ENCODE data around the gene BSPH1.

BSPH1 gene, protein sequence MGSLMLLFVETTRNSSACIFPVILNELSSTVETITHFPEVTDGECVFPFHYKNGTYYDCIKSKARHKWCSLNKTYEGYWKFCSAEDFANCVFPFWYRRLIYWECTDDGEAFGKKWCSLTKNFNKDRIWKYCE

DNA sequence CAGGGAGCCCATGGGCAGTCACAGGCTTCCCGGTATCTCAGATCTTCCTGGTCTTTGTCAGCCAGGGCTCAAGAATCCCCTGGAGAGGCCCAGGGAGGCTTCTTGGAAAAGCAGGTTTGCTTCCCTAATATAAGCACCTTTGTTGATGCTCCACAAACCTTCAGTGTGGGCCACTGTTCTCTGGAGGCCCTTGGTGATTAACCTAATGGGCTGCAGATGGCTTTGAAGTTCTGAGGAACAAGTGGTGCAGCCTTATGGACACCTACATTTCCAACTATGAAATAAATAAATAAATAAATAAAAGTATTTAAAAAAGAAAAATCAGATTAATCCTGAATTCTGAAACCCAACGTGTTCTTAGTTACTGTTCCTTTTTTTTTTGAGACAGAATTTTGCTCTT lies at the start of gene BSPH1:
Gene BSPH1, minus strand, starts transcription at position 101 of the 400 bp plus-strand sequence. Its CDS starts 89 bp downstream, at position 12.
- H2AFZ ChIP-seq: no peak within 1 kb of the TSS
- no peak within 1 kb of the TSS for H3K27ac ChIP-seq
- no peaks in the 10 kb centered on the region for H3K36me3 ChIP-seq (ENCODE audit: control insufficient read depth, insufficient read depth, low read length)
- no peaks in the 10 kb centered on the region for H3K9me3 ChIP-seq (ENCODE audit: control insufficient read depth, low read length)
- H3K4me1 ChIP-seq: no peaks in the 10 kb centered on the region
- no peaks in the 10 kb centered on the region for H3K79me2 ChIP-seq
- H3K4me3 ChIP-seq (ENCODE audit: low read depth, low read length): no peak within 1 kb of the TSS
- no peak within 1 kb of the TSS for H3K9ac ChIP-seq
- no peaks in the 10 kb centered on the region for H3K27me3 ChIP-seq (ENCODE audit: control insufficient read depth, insufficient read depth, low read length)
- no peak within 1 kb of the TSS for H3K4me2 ChIP-seq (ENCODE audit: low read length)
- TF ChIP-seq, protein P1, sequence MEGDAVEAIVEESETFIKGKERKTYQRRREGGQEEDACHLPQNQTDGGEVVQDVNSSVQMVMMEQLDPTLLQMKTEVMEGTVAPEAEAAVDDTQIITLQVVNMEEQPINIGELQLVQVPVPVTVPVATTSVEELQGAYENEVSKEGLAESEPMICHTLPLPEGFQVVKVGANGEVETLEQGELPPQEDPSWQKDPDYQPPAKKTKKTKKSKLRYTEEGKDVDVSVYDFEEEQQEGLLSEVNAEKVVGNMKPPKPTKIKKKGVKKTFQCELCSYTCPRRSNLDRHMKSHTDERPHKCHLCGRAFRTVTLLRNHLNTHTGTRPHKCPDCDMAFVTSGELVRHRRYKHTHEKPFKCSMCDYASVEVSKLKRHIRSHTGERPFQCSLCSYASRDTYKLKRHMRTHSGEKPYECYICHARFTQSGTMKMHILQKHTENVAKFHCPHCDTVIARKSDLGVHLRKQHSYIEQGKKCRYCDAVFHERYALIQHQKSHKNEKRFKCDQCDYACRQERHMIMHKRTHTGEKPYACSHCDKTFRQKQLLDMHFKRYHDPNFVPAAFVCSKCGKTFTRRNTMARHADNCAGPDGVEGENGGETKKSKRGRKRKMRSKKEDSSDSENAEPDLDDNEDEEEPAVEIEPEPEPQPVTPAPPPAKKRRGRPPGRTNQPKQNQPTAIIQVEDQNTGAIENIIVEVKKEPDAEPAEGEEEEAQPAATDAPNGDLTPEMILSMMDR (IDR thresholded peaks at IDR 0.05): no peak

DNA sequence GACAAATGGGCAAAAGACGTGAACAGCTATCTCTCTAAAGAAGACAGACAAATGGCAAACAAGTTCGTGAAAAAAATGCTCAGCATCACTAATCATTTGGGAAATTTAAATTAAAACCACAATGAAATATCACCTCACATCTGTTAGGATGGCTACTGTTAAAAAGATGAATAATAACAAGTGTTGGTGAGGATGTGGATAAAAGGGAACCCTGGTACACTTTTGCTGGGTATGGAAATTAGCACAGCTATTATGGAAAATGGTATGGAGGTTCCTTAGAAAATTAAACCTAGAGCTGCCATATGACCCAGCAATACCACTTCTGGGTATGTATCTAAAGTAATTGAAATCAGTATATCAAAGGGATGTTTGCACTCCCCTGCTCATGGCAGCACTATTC lies 44.8 kb upstream of the BSPH1 start:
- no peak overlapping the region for H3K9ac ChIP-seq
- H3K9me3 ChIP-seq (ENCODE audit: control insufficient read depth, low read length): no peaks in the 10 kb centered on the region
- TF ChIP-seq, protein P1 (IDR thresholded peaks at IDR 0.05): no peak
- no peaks in the 10 kb centered on the region for H3K79me2 ChIP-seq
- no peaks in the 10 kb centered on the region for H3K4me1 ChIP-seq
- H3K4me2 ChIP-seq (ENCODE audit: low read length): no peak overlapping the region
- no peaks in the 10 kb centered on the region for H3K36me3 ChIP-seq (ENCODE audit: control insufficient read depth, insufficient read depth, low read length)
- H3K27ac ChIP-seq: no peak overlapping the region
- H3K27me3 ChIP-seq (ENCODE audit: control insufficient read depth, insufficient read depth, low read length): no peaks in the 10 kb centered on the region
- H2AFZ ChIP-seq: no peak overlapping the region
- no peak overlapping the region for H3K4me3 ChIP-seq (ENCODE audit: low read depth, low read length)

DNA sequence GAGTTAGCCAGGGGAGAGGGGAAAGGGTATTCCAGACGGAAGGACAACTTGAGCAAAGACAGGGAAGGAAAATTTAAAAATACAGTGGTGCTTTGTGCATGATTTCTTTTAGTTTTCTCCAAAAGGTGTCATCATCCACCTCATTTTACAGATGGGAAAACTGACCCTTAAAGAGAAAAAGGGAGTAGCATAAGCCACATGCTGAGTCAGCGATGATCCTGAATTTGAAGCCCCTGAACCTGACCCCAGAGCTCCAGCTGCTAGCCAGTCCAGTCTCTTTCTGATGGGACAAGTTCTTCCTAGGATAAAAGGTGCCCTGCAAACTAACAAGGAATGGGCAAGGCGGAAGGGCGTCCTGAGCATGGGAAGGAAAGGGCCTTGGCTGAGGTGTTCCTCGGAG lies 41.6 kb upstream of the BSPH1 start:
- Histone ChIP-seq H3K79me2 (no peaks in the 10 kb centered on the region), H3K36me3 (ENCODE audit: control insufficient read depth, insufficient read depth, low read length) (no peaks in the 10 kb centered on the region), H3K27ac (no peak overlapping the region), H2AFZ (no peak overlapping the region), H3K4me2 (ENCODE audit: low read length) (no peak overlapping the region), H3K9ac (no peak overlapping the region), H3K27me3 (ENCODE audit: control insufficient read depth, insufficient read depth, low read length) (no peaks in the 10 kb centered on the region), H3K4me3 (ENCODE audit: low read depth, low read length) (no peak overlapping the region), H3K4me1 (no peaks in the 10 kb centered on the region), H3K9me3 (ENCODE audit: control insufficient read depth, low read length) (no peaks in the 10 kb centered on the region)
- TF ChIP-seq, protein P1 (IDR thresholded peaks at IDR 0.05): no peak

DNA sequence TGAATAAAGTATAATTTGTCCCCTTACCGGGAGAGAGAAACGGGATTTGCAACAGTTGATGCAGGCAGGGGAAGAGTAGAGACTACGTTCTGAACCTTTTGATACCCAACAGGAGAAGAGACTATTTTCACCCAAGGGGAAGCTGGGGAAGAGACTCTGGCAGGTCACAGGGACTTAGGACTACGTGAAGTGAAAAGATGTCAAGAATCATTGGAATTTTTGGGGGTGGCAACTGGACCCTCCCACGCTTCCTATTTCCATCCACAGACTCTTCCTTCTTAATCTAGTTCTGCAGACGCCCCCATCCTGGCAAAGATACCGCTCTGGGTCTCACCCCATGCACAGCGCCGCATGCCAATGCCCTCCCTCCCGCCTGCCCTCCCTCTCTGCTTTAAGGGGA lies 38.1 kb upstream of the BSPH1 start:
- Histone ChIP-seq H3K4me2 (ENCODE audit: low read length) (no peak overlapping the region), H3K27me3 (ENCODE audit: control insufficient read depth, insufficient read depth, low read length) (no peaks in the 10 kb centered on the region), H3K4me1 (no peaks in the 10 kb centered on the region)

DNA sequence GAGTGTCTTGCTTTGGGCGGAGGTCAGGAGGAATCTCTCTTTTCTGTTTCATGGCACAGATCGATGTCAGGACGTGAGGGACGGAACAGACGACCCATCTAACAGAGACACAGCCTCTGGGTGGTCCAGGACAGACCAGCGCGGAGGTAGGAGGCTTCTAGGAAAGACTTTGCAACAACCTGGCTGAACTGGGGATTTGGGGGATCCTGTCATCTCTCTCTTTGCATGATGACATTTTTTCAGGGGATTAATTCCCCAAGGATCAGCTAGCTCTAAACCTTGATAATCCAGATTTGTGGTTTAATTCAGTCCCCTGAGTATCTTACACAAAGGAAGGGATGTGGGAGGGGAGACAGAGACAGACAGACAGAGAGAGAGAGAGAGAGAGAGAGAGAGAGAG lies 37.5 kb upstream of the BSPH1 start:
- Histone ChIP-seq H2AFZ (no peak overlapping the region), H3K9me3 (ENCODE audit: control insufficient read depth, low read length) (no peaks in the 10 kb centered on the region), H3K4me1 (no peaks in the 10 kb centered on the region), H3K27me3 (ENCODE audit: control insufficient read depth, insufficient read depth, low read length) (no peaks in the 10 kb centered on the region), H3K79me2 (no peaks in the 10 kb centered on the region), H3K4me2 (ENCODE audit: low read length) (no peak overlapping the region), H3K4me3 (ENCODE audit: low read depth, low read length) (no peak overlapping the region), H3K36me3 (ENCODE audit: control insufficient read depth, insufficient read depth, low read length) (no peaks in the 10 kb centered on the region), H3K9ac (no peak overlapping the region), H3K27ac (no peak overlapping the region)
- TF ChIP-seq, protein P1 (IDR thresholded peaks at IDR 0.05): no peak

More for the DNA sequence above, 38.1 kb upstream of the BSPH1 start:
- Histone ChIP-seq H3K36me3 (ENCODE audit: control insufficient read depth, insufficient read depth, low read length) (no peaks in the 10 kb centered on the region), H2AFZ (no peak overlapping the region), H3K79me2 (no peaks in the 10 kb centered on the region), H3K9me3 (ENCODE audit: control insufficient read depth, low read length) (no peaks in the 10 kb centered on the region), H3K27ac (no peak overlapping the region), H3K9ac (no peak overlapping the region), H3K4me3 (ENCODE audit: low read depth, low read length) (no peak overlapping the region)
- TF ChIP-seq, protein P1 (IDR thresholded peaks at IDR 0.05): no peak
